HG03095 (cell line): ENCODE results near the gene SOX30.

Source experiments
- ATAC-seq: cut with Tn5 transposase; IDR thresholded peaks from one replicate; pipeline ENCODE4 v1.9.1; 2021; ENCODE audit warnings: moderate library complexity; ENCODE audit not compliant: unreplicated experiment

The SOX30 gene

DNA sequence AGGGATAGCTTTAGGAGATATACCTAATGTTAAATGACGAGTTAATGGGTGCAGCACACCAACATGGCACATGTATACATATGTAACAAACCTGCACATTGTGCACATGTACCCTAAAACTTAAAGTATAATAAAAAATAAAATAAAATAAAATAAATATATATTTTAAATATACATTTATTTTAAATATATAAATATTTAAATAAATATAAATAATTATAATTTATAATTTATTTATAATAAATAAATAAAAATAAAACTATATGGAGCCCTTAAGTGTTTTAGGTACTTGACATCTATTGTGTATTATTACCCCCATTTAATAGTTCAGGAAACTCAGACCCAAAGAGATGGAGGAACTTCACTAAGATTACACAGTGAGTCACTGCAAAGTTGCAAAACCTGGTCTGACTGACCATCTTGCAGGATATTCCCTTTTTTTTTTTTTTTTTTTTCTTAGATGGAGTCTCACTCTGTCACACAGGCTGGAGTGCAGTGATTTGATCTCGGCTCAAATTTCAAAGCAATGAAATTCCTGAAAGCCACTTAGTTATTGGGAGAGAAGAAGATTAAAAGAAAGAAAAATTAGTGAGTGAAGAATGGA is 13.3 kb upstream of the SOX30 start:
- ATAC-seq, result no peak

DNA sequence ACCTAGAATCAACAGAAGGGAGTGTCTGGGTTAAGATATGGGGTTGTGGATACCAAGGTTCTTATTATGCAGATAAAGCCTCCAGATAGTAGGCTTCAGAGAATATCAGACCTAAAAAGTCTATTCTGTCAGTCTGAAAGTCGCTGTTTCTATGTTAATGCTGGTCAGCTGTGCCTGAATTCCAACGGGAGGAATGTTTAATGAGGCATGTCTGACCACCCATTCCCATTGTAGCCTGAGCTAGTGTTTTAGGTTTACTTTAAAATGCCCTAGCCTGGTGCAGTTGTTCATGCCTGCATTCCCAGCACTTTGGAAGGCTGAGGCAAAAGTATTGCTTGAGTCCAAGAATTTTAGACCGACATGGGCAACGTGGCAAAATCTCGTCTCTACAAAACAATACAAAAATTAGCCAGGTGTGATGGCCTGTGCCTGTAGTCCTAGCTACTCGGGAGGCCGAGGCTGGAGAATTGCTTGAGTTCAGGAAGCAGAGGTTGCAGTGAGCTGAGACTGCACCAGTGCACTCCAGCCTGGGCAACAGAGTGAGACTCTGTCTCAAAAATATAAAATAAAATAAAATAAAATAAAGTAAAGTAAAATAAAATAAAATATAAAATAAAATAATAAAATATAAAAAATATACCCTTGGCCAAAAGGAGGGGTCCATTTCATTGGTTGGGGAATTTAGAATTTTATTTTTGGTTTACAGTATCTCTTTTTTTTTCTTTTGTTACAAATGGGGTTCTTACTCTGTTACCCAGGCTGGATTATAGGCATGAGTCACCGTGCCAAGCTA is 7.8 kb upstream of the SOX30 start:
- ATAC-seq, result no peak

DNA sequence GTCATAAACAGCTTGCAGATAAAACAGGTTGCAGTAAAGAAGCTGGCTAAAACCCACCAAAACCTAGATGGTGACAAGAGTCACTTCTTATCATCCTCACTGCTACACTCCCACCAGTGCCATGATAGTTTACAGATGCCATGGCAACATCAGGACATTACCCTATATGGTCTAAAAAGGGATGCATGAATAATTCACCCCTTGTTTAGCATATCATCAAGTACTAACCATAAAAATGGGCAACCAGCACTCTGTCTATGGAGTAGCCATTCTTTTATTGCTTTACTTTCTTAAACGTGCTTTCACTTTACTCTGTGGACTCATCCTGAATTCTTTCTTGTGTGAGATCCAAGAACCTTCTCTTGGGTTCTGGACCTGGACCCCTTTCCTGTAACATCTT is 6.7 kb upstream of the SOX30 start:
- no peak for ATAC-seq

DNA sequence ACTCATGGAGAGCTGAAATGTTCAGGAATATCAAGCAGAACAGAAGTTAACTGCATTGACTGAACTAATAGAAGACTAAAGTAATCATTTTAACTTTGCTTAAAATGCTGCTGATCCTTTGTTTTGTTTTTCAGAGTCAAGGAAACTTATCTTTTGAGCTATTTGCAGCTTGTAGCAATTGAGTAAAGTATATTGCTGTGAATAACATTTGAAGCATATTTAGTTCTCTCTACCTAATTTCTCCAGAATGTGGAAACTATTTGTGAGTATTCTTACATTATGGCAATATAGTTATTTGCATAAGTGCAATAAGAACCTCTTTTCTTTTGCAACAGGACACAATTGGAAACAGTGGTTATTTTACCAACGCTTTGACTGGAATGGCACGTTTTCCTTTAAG is 5.3 kb upstream of the SOX30 start:
- no peak for ATAC-seq

DNA sequence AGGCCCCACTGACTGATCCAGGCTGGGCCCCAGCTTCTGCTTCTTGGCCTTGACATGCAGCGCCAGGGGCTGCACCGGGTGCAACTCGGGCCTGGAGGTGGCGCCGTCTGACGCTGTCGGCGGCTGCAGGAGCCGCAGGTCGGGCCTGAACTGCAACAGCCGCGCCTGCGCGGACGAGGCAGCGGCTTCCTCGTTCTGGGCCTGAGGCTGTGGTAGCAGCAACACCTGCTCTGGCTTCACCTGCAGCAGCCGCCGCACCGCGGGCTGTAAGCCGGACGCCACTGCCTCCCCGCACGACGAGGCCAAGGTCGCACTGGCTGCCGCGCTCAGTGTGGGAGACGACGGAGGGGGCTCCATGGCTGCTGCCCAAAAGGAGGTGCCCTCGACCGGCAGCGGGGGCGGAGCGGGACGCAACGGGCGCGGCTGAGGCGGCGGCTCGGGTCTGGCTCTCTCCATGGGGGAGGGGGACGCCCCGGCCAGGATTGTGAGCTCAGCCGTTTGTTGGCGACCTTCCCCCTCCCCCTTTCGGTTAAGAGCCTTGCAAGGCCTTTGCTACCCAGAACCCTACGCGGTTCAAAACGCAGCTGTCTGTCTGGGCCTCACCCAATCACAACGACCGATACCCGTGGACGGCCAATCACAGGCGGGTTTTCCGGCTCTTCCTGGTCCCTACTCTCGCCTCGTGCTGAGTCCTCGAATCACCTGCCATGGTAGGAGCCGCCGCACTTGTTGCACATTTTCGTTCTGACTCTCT is 438 bp downstream of the SOX30 start:
- peak; percentile 94 for ATAC-seq

DNA sequence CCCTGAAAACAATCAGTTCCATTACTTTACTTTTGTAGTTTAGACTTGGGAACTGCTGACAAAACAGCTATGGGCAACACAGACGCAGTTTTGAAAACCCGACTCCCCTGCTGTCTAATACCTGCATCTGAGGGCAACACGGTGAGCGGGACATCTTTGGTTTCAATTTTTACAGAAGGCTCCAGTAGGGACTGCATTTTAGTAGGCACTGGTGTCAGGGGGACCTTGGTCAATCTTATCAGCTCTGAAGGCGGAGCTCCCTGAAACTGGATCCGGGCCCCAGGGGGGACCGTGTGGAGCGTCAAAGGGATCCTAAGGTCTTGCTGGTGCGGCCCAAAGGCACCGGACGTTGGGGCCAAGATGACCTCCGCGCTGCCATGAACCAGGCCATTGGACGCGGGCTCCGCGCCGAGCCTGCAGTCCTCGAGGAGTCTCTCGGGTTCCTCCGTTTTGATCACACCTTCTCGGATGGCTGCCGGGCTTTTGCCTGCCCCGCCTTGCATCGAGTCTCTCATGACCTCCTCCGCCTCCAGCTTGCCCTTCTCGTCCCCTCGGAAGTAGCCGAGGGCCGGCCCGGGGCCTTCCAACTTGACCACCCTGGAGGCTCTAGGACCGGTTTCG is 1.1 kb downstream of the SOX30 start:
- ATAC-seq, result no peak

DNA sequence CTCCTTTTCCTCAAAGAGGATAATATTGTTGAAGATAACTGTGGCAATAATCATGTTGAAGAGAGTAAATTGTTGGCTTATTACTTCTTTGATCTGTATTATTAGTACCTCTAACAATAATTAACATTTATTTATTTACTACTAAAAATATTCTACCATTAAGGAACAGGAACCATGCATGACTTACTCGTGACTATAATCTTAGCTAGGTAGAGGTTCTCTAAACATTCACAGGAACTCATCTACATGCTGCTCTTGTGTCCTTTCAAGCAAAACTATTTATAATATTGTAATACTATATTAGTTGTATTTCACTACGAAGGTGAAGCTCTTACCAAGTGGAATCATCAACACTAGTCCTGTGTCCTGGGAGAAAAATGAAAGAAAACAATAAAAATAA is 3.1 kb downstream of the SOX30 start:
- ATAC-seq, result no peak

DNA sequence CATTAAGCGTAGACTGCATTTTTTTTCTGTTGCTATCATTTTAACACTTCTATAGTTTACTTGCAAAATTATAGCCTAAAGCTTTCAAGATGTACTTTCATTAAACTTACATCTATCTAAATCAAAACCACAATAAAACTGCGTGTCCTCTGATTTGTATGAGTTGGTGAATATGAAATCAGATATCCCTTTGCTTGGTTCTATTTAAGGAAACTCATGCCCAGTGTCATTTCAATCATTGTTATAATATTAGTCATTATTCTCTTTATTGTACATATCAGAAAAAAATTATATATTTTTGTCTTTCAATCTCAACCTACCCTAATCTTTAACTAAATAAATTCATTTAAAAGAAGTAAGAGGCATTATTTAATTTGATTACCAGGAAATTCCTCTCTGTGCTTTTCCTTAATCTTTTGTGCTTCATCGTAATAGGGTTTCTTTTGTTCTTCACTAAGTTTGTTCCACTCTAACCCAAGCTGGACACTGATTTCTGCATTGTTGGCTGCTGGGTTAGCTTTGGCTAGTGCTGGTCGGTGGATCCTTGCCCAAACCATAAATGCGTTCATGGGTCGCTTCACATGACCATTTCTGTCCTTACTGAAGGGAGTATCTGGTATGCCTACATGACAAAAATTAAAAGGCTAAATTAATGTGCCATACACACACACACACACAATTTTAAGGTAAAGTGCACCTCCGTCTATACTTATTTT is 3.8 kb downstream of the SOX30 start:
- ATAC-seq, result no peak

DNA sequence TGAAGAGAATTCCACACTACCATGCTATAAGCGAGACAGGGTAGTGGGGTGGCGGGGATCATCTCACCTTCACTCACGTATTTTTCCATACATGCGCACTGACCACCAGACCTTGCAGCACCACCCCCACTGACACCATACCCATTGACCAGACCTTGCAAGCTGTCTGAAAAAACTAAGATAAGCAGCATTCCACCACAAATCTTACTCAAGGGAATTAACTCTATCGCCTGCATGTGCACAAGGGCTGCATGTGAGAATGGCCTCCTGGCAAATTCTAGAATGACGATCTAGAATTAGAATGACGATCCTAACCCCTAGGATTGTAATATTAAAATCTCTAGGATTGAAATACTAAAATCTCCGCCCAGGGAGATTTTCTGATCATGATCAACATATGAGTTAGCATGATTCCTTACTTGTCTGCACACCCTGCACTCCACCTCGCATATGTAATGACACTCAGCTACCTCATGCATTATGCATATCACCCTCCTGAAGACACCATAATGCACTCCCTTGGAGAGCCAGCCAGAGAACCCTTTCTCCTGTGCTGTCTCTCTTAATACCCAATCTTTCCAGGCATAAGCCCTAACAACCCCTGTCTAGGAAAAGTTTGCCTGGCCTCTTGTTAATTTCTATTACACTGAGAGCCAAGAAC is 11.7 kb downstream of the SOX30 start:
- no peak for ATAC-seq

DNA sequence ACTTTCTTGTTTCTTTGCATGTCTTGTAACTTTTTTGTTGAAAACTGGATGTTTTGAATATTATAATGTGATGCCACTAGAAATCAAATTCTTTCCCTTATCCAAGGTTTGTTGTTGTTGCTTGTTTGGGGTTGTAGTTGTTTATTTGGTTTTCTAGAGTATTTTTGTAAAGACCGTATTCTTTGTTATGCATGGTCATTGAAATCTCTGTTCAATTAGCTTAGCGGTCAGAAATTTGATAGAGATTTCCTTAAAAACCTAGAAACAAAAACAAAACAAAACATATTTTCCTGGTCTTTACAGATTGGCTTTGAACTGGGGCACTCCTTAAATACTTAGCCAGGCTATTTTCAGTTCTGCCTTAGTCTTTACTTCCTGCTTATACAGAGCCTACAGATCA is 21.9 kb downstream of the SOX30 start:
- no peak for ATAC-seq

DNA sequence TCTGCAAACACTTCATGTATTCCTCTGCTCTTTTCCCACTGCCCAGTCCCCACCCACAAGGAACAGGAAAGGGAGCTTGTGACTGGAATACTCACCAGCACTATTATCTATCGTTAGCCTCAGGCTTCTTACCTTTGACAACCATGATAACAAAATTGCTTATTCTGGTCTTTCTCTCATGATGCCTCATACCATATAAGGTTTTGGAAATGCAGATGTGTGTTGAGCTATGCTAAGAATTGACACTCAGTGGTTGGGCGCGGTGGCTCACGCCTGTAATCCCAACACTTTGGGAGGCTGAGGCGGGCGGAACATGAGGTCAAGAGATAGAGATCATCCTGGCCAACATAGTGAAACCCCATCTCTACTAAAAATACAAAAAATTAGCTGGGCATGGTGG is 25.4 kb downstream of the SOX30 start:
- ATAC-seq, result no peak

DNA sequence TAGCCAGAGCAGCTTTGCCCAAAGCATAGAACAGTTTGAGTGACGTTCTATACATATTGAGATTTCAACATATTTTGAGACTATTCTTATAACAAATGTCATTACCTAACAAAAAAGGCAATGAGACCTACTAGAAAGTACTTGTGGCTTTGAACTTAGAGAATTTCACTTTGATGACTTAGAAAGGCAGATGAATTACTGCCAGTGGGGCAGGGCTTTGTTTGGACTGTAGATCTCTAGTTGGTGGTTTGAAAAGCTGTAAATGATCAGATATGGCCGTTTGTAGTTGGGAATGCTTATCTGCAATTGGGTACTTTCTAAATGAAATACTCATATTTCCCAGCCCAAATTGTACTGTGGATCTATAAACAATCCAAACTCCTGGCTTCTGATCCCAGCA is 28.1 kb downstream of the SOX30 start:
- no peak for ATAC-seq

DNA sequence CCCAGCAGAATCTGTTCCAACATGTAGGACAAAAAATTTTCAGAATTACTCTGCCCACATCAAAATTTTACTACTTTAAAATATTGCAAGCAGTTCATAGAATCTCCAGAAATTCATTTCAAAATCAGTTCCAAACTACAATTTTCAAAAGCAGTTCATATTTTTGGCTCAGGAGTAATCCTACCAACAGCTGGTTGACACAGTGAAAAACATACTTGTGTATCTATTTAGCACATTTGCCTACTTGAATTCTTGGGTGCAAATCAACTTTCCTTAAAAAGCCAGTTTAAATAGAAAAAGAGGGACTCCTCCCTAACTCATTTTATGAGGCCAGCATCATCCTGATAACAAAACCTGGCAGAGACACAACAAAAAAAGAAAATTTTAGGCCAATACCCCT is 31.5 kb downstream of the SOX30 start:
- no peak for ATAC-seq

DNA sequence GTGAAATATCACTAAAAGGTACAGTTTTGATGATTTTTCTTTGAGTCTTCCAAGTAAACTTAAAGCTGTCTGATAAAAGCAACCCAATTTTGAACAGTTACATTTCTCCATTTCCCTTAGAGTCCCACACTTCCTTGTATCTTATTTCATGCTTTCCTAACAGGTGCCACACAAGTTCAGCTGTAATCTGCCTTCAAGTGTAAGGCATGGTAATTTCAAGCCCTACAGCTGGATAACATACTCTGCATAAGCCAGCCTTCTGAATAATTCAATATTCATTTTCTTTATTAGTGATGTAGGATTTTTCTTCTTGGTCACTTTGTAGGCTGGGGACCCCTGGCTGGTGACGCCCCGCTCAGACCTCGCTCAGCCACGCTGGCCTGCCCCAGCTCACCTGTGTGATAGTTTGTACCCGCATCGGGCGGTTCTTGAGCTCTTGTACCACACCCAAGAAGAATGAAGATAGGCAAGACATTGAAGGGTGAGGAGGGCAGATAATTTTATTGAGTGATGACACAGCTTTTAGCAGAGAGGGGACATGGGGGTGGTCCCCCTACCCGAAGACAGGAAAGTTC is 34.0 kb downstream of the SOX30 start:
- ATAC-seq, result no peak

DNA sequence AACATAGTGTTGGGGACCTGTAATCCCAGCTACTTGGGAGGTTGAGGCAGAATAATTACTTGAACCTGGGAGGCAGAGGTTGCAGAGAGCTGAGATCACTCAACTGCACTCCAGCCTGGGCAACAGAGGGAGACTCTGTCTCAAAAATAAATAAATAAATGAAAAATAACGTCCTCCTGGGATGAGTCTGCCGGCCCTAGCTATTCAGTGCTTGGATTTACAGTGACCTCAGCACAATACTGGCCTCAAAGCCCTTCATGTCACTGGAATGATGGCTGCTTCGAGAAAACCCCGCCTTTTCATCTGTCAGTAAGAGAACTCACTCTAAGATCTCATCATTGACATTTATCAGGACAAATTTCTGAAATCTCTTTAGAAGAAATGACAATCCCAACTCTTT is 35.5 kb downstream of the SOX30 start:
- no peak for ATAC-seq

DNA sequence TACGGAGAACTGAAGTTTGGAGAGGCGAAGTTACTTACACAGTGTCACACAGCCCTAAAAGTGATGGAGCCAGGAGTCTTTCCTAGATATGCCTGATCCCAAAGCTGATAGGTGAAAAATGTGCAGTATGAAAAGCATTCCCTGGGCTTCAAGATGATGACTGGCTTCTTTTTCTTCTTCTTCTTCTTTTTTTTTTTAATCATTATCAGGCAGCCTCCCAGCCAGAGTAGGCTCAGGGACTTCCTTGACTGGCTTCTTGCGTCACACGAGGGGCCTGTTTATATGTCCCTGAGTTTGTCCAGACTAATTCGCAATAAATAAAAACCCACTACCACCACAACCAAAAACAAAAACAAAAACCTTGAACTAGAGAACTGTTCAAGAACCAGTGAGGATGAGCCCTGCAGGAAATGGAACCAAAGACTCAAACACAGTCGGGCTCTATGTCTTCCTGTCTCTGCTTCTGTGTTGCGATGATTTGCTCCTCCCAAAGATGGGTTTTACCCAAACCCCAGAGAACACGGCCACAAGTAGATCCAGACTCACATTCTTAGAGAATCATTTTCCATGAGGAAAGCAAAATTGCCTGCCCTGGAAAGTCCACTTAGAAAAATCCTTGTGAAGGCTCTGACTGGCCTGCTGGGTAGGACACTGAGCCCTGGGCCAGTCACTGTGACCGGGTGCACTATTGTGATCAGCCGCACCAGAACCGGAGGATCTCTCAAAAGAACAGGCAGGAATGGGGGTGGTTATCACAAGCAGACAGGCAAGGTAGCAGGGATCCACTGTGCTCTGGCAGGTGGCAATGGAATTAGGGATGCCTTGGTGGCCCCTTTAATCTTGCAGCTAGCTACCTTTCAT is 38.6 kb downstream of the SOX30 start:
- no peak for ATAC-seq

DNA sequence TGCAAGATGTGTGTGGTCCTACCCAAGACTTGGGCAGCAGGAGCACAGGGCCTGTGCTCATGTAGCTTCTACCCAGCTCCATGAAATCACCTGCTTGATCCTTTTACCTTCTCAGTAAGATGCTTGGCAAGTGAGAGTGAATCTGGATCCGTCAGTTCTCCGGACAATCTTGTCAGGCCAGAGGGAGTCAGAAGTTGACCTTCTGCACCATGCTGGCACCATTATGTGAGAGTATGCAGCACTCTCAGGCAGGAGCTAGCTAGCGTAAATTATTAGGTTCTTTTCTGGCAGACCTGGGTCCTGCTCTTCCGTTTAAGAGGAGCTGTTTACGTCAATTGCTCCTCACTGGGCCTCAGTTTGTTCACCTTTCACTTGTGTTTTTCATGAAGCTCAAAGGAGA is 39.7 kb downstream of the SOX30 start:
- no peak for ATAC-seq

DNA sequence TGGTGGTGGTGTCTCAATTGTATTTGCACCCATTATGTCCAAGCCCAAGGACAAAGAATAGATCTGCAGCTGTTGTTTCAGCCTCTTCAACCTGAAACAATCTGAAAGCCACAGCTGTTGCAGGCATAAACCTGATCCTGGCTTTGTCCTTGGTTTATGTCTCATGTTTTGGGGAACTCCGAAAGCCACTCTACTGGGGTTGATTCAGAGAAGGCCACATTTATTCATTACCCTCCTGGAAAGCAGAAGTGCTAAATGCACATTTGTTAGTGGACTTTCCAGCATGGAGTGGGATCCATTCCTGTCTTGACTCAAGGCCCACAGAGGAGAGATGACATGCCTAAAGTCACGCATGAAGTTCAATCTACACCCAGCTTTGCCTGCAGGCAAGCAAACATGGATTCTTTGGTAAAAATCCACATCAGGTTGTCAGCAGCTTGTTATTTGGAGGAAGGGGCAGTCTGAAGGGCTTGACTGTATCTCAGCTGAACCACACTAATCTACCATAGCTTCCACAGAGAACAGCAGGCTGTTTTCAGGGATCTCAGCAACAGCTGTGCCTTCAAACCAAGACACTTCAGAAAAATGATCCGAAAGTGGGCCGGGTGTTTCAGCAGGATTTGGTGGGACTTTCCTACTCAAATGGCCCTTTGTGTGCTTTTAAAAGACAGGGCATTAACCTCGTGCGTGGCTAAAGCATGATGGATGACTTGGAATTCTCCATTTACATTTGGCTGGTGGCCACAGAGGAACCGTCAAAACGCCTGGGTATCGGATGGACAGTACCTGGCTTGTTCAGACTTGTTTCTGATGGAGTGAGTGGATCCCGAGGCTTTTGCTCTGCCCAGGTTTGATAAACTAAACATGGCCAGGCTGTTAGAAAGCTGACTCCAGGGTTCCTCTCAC is 40.4 kb downstream of the SOX30 start:
- ATAC-seq, result peak; percentile 66
